ENCODE data around the gene HIBADH.

- no peak for TF ChIP-seq CTCF (IDR thresholded peaks at IDR 0.05 in 8 of 11, conservative IDR thresholded peaks at IDR 0.05 in 3 of 11)
- TF ChIP-seq POLR2AphosphoS5 (IDR thresholded peaks at IDR 0.05): no peak
Observed at GRCh38 chr7:27703181-27703580, 40.5 kb upstream of the HIBADH start.
